HepG2 (cell line): ENCODE results near the gene ZNF616. TPM values are rescaled to one million over a fixed set of nuclear protein-coding genes. Genes with fewer than 3 reads are reported as not detected.

ENCODE experiments used
- ARNT ChIP-seq: fragments of 450-650 bp; IDR thresholded peaks from 2 replicates; pipeline ENCODE4 v1.6.1; 2017
- FUBP1 ChIP-seq: sonication (generic); formaldehyde crosslinking; IDR thresholded peaks from 2 replicates; pipeline ENCODE4 v1.5.1; 2020; ENCODE audit warnings: missing genetic modification reagents, mild to moderate bottlenecking, borderline replicate concordance
- HMG20A ChIP-seq: IDR thresholded peaks from 2 replicates; pipeline ENCODE4 v1.6.1; 2016; ENCODE audit warnings: borderline replicate concordance
- MAF1 ChIP-seq: sonication (generic); formaldehyde crosslinking; IDR thresholded peaks from 2 replicates; pipeline ENCODE4 v1.5.0; 2020; ENCODE audit warnings: missing genetic modification reagents, borderline replicate concordance
- PHF20 ChIP-seq: sonication (generic); formaldehyde crosslinking; IDR thresholded peaks from 2 replicates; pipeline ENCODE4 v1.5.0; 2020; ENCODE audit warnings: mild to moderate bottlenecking, missing genetic modification reagents
- PITX1 ChIP-seq: sonication (generic); formaldehyde crosslinking; IDR thresholded peaks from 2 replicates; pipeline ENCODE4 v1.5.1; 2020; ENCODE audit warnings: mild to moderate bottlenecking, missing genetic modification reagents
- REL ChIP-seq: sonication (generic); formaldehyde crosslinking; conservative IDR thresholded peaks from 2 replicates; pipeline ENCODE4 v1.8.0; 2022; ENCODE audit warnings: mild to moderate bottlenecking, missing genetic modification reagents, moderate library complexity
- RFXANK ChIP-seq: IDR thresholded peaks from 2 replicates; pipeline ENCODE4 v1.6.1; 2016
- RORA ChIP-seq: sonication (generic); formaldehyde crosslinking; IDR thresholded peaks from 2 replicates; pipeline ENCODE4 v1.5.0; 2020; ENCODE audit warnings: mild to moderate bottlenecking, missing genetic modification reagents, moderate library complexity
- SMC3 ChIP-seq: IDR thresholded peaks from 2 replicates; pipeline ENCODE4 v1.6.1; 2011; ENCODE audit warnings: low read length, improper control_type of control experiment
- ZBTB39 ChIP-seq: sonication (generic); formaldehyde crosslinking; IDR thresholded peaks from 2 replicates; pipeline ENCODE4 v1.5.0; 2020; ENCODE audit warnings: missing genetic modification reagents
- ZFP36 ChIP-seq: fragments of 150-350 bp; IDR thresholded peaks from 2 replicates; pipeline ENCODE4 v1.6.1; 2018; ENCODE audit warnings: borderline replicate concordance, low read length, low read depth; ENCODE audit not compliant: partially characterized antibody
- ZNF644 ChIP-seq: IDR thresholded peaks from 2 replicates; pipeline ENCODE4 v1.6.1; 2016; ENCODE audit warnings: low read depth
- ZNF672 ChIP-seq: sonication (generic); formaldehyde crosslinking; IDR thresholded peaks from 2 replicates; pipeline ENCODE4 v1.8.1; 2022; ENCODE audit warnings: missing genetic modification reagents
- ZNF800 ChIP-seq: sonication (generic); formaldehyde crosslinking; IDR thresholded peaks from 2 replicates; pipeline ENCODE4 v1.4.0; 2020; ENCODE audit warnings: missing genetic modification reagents
- ZNF850 ChIP-seq: sonication (generic); formaldehyde crosslinking; conservative IDR thresholded peaks from 2 replicates; pipeline ENCODE4 v1.9.0; 2021; ENCODE audit warnings: mild to moderate bottlenecking, missing genetic modification reagents
- ZSCAN20 ChIP-seq: sonication (generic); formaldehyde crosslinking; IDR thresholded peaks from 2 replicates; pipeline ENCODE4 v1.4.0; 2020; ENCODE audit warnings: missing genetic modification reagents, mild to moderate bottlenecking, borderline replicate concordance
- ZZZ3 ChIP-seq: sonication (generic); formaldehyde crosslinking; IDR thresholded peaks from 2 replicates; pipeline ENCODE4 v1.4.0; 2020; ENCODE audit warnings: missing genetic modification reagents, mild to moderate bottlenecking, borderline replicate concordance
- polyA plus RNA-seq, 8 experiments: library from polyadenylated mRNA; depleted of rRNA in 3 of 8; stranded (reverse) in 7 of 8; unstranded in 1 of 8; fragments of >200 nt; fragmentation: Illumina TruSeq in 4 of 8; extraction: Trizol in 4 of 8; gene quantifications; 2 replicates each; pipeline versions ENCODE4 v1.2.1 to v1.2.3, GENCODE V29; 2011 to 2016; ENCODE audit warnings: low read depth in 4 of 8, missing spikeins in 1 of 8, mixed read lengths in 1 of 8; ENCODE audit not compliant: insufficient read depth in 1 of 8
- total RNA-seq, 5 experiments: library from RNA; depleted of rRNA; stranded (reverse); fragments of >200 nt; fragmentation: Illumina TruSeq; extraction: Trizol; gene quantifications; 2 replicates each; pipeline ENCODE4 v1.2.3, GENCODE V29; 2016; ENCODE audit warnings: low read depth in 1 of 5
- TF ChIP-seq, protein P1 (sequence below): IDR thresholded peaks from 2 replicates; pipeline ENCODE4 v1.6.1; 2016; ENCODE audit warnings: missing compliant biosample characterization, missing genetic modification reagents, borderline replicate concordance
- TF ChIP-seq, protein P2 (sequence below): sonication (generic); formaldehyde crosslinking; IDR thresholded peaks from 2 replicates; pipeline ENCODE4 v1.8.0; 2023; ENCODE audit warnings: mild to moderate bottlenecking, missing genetic modification reagents

Gene ZNF616
- total and polyA plus RNA-seq, 2 of the 13 experiments (the other 11 are each of a cell fraction or from before 2014, with no cell fraction given), result 2.2 to 10.4 TPM

- no peak for TF ChIP-seq ZNF800 (CRISPR knock-in tag)
- TF ChIP-seq, protein P1, sequence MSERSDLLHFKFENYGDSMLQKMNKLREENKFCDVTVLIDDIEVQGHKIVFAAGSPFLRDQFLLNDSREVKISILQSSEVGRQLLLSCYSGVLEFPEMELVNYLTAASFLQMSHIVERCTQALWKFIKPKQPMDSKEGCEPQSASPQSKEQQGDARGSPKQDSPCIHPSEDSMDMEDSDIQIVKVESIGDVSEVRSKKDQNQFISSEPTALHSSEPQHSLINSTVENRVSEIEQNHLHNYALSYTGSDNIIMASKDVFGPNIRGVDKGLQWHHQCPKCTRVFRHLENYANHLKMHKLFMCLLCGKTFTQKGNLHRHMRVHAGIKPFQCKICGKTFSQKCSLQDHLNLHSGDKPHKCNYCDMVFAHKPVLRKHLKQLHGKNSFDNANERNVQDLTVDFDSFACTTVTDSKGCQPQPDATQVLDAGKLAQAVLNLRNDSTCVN (CRISPR knock-in tag), result no peak
- no peak for TF ChIP-seq ZNF644 (CRISPR knock-in tag)
- TF ChIP-seq FUBP1, result no peak
- TF ChIP-seq, protein P2, sequence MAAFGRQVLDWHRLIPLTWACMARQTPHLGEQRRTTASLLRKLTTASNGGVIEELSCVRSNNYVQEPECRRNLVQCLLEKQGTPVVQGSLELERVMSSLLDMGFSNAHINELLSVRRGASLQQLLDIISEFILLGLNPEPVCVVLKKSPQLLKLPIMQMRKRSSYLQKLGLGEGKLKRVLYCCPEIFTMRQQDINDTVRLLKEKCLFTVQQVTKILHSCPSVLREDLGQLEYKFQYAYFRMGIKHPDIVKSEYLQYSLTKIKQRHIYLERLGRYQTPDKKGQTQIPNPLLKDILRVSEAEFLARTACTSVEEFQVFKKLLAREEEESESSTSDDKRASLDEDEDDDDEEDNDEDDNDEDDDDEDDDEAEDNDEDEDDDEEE, result peak; percentile 19; the same call in 1 of the 2 replicates
- no peak for TF ChIP-seq ZSCAN20 (CRISPR knock-in tag)
- TF ChIP-seq HMG20A (CRISPR knock-in tag), result no peak
- no peak for TF ChIP-seq ZFP36
- TF ChIP-seq PHF20, result peak; percentile 72
- no peak for TF ChIP-seq MAF1 (CRISPR knock-in tag)
- no peak for TF ChIP-seq RFXANK (CRISPR knock-in tag)
- no peak for TF ChIP-seq ZBTB39 (CRISPR knock-in tag)
- no peak for TF ChIP-seq REL (CRISPR knock-in tag)
- peak; percentile 60 for TF ChIP-seq PITX1 (CRISPR knock-in tag)
- TF ChIP-seq SMC3, result peak; percentile 19; the same call in 1 of the 2 replicates
- no peak for TF ChIP-seq ARNT
- no peak for TF ChIP-seq RORA (CRISPR knock-in tag)
- no peak for TF ChIP-seq ZNF672 (CRISPR knock-in tag)
- TF ChIP-seq ZNF850 (CRISPR knock-in tag), result no peak
- peak; percentile 70; the same call in 1 of the 2 replicates for TF ChIP-seq ZZZ3 (CRISPR knock-in tag)
Observed at GRCh38 chr19:52139252-52140031, at the start of gene ZNF616 (continued).
